Fibroblast of lung (primary cell): ENCODE results near the gene OR8B8. TPM values are rescaled to one million over a fixed set of nuclear protein-coding genes. Genes with fewer than 3 reads are reported as not detected.
"Not testable (repeated sequence)": the region's sequence is repeated elsewhere in the genome, so short reads cannot be mapped to it uniquely, and the experiment has no call there.

ENCODE experiments used
- DNase-seq, 2 donors: peaks; one replicate each; pipeline versions ENCODE4 v3.0.0 to v3.0.0-alpha.2; 2010; ENCODE audit warnings: low read depth in 2 of 2
- H2AFZ ChIP-seq: 2 replicates; pipeline ENCODE4 v1.5.1; 2012; ENCODE audit warnings: low read length, control low read depth, inconsistent platforms
- H3K27ac ChIP-seq: 2 replicates; pipeline ENCODE4 v1.5.1; 2011; ENCODE audit warnings: low read length, control low read depth; ENCODE audit not compliant: insufficient read depth
- H3K27me3 ChIP-seq: 2 replicates; pipeline ENCODE4 v1.5.1; 2011; ENCODE audit warnings: mild to moderate bottlenecking, low read length; ENCODE audit not compliant: control insufficient read depth, insufficient read depth
- H3K36me3 ChIP-seq: 2 replicates; pipeline ENCODE4 v1.5.1; 2011; ENCODE audit warnings: low read length; ENCODE audit not compliant: control insufficient read depth, insufficient read depth
- H3K4me1 ChIP-seq: 2 replicates; pipeline ENCODE4 v1.5.1; 2011; ENCODE audit warnings: low read length; ENCODE audit not compliant: control insufficient read depth, insufficient read depth; ENCODE audit errors: extremely low read depth
- H3K4me2 ChIP-seq: 2 replicates; pipeline ENCODE4 v1.5.1; 2011; ENCODE audit warnings: low read length, control low read depth; ENCODE audit not compliant: insufficient read depth; ENCODE audit errors: extremely low read depth
- H3K4me3 ChIP-seq, 4 experiments: fragments of 200-600 bp in 1 of 4; sonication (generic) in 1 of 4; replicated peaks in 1 of 4; 2 replicates each; pipeline ENCODE4 v1.5.1; 2011 to 2016; ENCODE audit warnings: low read length in 4 of 4, low read depth in 3 of 4, mild to moderate bottlenecking in 3 of 4, control low read depth in 2 of 4, inconsistent platforms in 1 of 4, mixed read lengths in 1 of 4; ENCODE audit not compliant: insufficient read depth in 1 of 4; ENCODE audit errors: control extremely low read depth in 1 of 4
- H3K79me2 ChIP-seq: 2 replicates; pipeline ENCODE4 v1.5.1; 2012; ENCODE audit warnings: mild to moderate bottlenecking, low read length, inconsistent platforms; ENCODE audit not compliant: control insufficient read depth, insufficient read depth
- H3K9ac ChIP-seq: 2 replicates; pipeline ENCODE4 v1.5.1; 2011; ENCODE audit warnings: mild to moderate bottlenecking, low read length, control low read depth; ENCODE audit not compliant: insufficient read depth
- H3K9me3 ChIP-seq: 2 replicates; pipeline ENCODE4 v1.5.1; 2012; ENCODE audit warnings: low read depth, low read length; ENCODE audit not compliant: control insufficient read depth, insufficient read depth
- H4K20me1 ChIP-seq: 2 replicates; pipeline ENCODE4 v1.5.1; 2011; ENCODE audit warnings: low read length; ENCODE audit not compliant: control insufficient read depth, insufficient read depth; ENCODE audit errors: extremely low read depth
- EZH2 ChIP-seq: IDR thresholded peaks from 2 replicates; pipeline ENCODE4 v1.5.1; 2012; ENCODE audit warnings: low read length, control low read depth, mild to moderate bottlenecking; ENCODE audit errors: missing control alignments
- polyA plus RNA-seq, 2 donors: library from polyadenylated mRNA; depleted of rRNA in 1 of 2; stranded (reverse) in 1 of 2; unstranded in 1 of 2; fragments of >200 nt; gene quantifications; 2 replicates each; pipeline ENCODE4 v1.2.1, GENCODE V29; 2011 to 2012; ENCODE audit warnings: missing spikeins in 1 of 2
- total RNA-seq: library from RNA; depleted of rRNA; stranded (reverse); fragments of >200 nt; gene quantifications from 2 replicates; pipeline ENCODE4 v1.2.1, GENCODE V29; 2014
- TF ChIP-seq, protein P1 (sequence below), 2 donors: IDR thresholded peaks in 1 of 2; conservative IDR thresholded peaks in 1 of 2; 1 replicate in 1 of 2; 2 replicates in 1 of 2; pipeline ENCODE4 v1.5.1; 2011 to 2012; ENCODE audit warnings: low read length in 2 of 2, control low read depth in 1 of 2, inconsistent platforms in 1 of 2, low read depth in 1 of 2, mild to moderate bottlenecking in 1 of 2

Gene OR8B8
- total and polyA plus RNA-seq, 2 donors (not counting 1 experiment from before 2014, with no cell fraction given), result not detected

GRCh38 chr11:124405581-124405980, 39.9 kb downstream of the OR8B8 start:
- H2AFZ ChIP-seq, result no peak overlapping the region
- H3K9me3 ChIP-seq, result no peaks in the 10 kb centered on the region

GRCh38 chr11:124403186-124403585, 42.3 kb downstream of the OR8B8 start:
- not testable (repeated sequence) for H4K20me1 ChIP-seq, H3K4me3 ChIP-seq, H3K9me3 ChIP-seq, H3K79me2 ChIP-seq, H3K9ac ChIP-seq, H3K4me2 ChIP-seq, H3K27me3 ChIP-seq, H2AFZ ChIP-seq, H3K36me3 ChIP-seq, H3K4me1 ChIP-seq, H3K27ac ChIP-seq, DNase-seq

More at GRCh38 chr11:124405581-124405980, 39.9 kb downstream of the OR8B8 start:
- H3K79me2 ChIP-seq, result no peaks in the 10 kb centered on the region
- H3K27me3 ChIP-seq, result no peaks in the 10 kb centered on the region
- no peak overlapping the region for H3K4me3 ChIP-seq
- H3K9ac ChIP-seq, result no peak overlapping the region
- H3K36me3 ChIP-seq, result no peaks in the 10 kb centered on the region
- TF ChIP-seq, protein P1, sequence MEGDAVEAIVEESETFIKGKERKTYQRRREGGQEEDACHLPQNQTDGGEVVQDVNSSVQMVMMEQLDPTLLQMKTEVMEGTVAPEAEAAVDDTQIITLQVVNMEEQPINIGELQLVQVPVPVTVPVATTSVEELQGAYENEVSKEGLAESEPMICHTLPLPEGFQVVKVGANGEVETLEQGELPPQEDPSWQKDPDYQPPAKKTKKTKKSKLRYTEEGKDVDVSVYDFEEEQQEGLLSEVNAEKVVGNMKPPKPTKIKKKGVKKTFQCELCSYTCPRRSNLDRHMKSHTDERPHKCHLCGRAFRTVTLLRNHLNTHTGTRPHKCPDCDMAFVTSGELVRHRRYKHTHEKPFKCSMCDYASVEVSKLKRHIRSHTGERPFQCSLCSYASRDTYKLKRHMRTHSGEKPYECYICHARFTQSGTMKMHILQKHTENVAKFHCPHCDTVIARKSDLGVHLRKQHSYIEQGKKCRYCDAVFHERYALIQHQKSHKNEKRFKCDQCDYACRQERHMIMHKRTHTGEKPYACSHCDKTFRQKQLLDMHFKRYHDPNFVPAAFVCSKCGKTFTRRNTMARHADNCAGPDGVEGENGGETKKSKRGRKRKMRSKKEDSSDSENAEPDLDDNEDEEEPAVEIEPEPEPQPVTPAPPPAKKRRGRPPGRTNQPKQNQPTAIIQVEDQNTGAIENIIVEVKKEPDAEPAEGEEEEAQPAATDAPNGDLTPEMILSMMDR (conservative IDR thresholded peaks at IDR 0.05 in 1 of 2, IDR thresholded peaks at IDR 0.05 in 1 of 2; ENCODE audit: low read depth in 1 of 2, low read length in 2 of 2), result no peak
- no peak for TF ChIP-seq EZH2
- peak in 1 of 2 donors; percentile 17 for DNase-seq
- H3K4me1 ChIP-seq, result no peaks in the 10 kb centered on the region
- no peaks in the 10 kb centered on the region for H4K20me1 ChIP-seq
- no peak overlapping the region for H3K27ac ChIP-seq
- H3K4me2 ChIP-seq, result no peak overlapping the region

DNA sequence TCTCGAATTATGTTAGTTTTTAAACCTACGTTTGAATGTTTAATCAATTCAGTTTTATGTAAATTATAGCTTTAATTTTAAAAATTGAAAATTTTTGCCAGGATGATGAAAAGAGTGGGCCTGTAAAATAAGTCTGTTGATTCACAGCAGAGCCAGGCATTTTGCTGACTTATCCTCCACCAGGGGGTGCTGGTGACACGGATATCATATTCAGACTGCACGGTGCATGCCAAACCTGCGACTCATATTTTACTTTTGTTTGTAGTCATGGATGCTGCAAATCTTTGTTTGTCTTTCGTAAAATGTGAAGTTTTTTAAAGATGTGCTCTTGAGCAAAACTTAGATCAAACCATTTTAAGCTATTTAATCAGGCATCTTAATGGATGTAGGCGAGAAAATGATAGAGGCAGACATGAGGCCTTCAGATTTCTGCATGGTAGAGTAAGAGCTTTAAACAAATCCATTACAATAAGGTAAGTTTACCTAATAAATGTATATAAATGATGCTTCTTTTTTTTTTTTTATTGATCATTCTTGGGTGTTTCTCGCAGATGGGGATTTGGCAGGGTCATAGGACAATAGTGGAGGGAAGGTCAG, 43.1 kb downstream of the OR8B8 start:
- Histone ChIP-seq H3K4me2 (no peak overlapping the region), H3K4me3 (no peak overlapping the region), H3K27ac (no peak overlapping the region), H3K79me2 (no peaks in the 10 kb centered on the region), H3K36me3 (no peaks in the 10 kb centered on the region), H2AFZ (no peak overlapping the region), H4K20me1 (no peaks in the 10 kb centered on the region), H3K9me3 (no peaks in the 10 kb centered on the region), H3K27me3 (no peaks in the 10 kb centered on the region), H3K9ac (no peak overlapping the region), H3K4me1 (no peaks in the 10 kb centered on the region)
- TF ChIP-seq, protein P1 (conservative IDR thresholded peaks at IDR 0.05 in 1 of 2, IDR thresholded peaks at IDR 0.05 in 1 of 2; ENCODE audit: low read depth in 1 of 2, low read length in 2 of 2), result peak; percentile 70 to 86
- no peak for TF ChIP-seq EZH2
- peak; percentile 77 to 85 for DNase-seq
